ENCODE results near the gene ZFPM1. TPM values are rescaled to one million over a fixed set of nuclear protein-coding genes. Genes with fewer than 3 reads are reported as not detected.

ZFPM1 gene
- total and polyA plus RNA-seq, 2 of the 8 experiments (the other 6 are each of a cell fraction or from before 2014, with no cell fraction given): 0.74 to 4.8 TPM

DNA sequence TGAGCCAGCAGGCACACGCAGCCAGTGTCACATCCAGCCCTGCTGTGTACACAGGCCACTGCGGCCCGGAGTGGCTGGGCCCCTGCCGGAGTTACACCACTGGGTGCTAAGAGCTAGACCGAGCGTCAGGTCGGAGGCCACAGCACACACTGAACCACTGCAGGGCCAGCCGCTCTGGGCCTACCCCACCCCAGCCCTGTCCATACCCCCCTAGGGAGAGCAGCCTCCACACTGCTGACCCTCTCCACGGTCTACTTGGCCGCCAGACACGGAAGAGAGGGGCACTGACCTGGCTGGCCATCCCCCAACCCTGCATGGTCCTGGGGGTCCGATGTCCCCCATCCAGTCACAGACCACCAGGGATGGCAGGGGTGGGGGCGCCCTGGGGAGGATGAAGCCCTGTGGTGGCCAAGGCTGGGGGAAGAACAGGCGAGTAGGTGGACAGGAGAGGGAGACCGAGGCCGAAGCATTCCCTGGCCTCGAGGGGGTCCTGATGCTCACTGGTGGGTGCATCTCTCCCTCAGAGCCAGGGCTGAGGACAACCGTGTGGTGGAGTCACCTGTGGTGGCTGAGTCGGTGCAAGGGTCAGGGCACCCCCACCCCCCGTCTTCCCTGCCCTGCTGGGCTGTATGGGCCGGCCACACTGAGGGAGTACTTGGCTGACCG, 82.2 kb downstream of the ZFPM1 start:
- H3K79me2 ChIP-seq (ENCODE audit: control insufficient read depth in 1 of 2, insufficient read depth in 2 of 2, low read length in 2 of 2): no peaks in the 10 kb centered on the region
- WGBS, 2 experiments (ENCODE audit: extremely low coverage in 1 of 2, insufficient coverage in 1 of 2, insufficient read length in 1 of 2, insufficient replicate concordance in 2 of 2, low coverage in 1 of 2, low lambda C conversion rate in 2 of 2, missing lambda C conversion rate in 1 of 2): 81% methylated on average over 17 of the region's 22 CpGs; no CpG with 5 or more reads in 1 of the 2 experiments
- no peak overlapping the region for H3K23ac ChIP-seq (ENCODE audit: insufficient read length)
- FAIRE-seq: no peak
- no peak overlapping the region for H3K14ac ChIP-seq (ENCODE audit: insufficient read length)
- H3K27me3 ChIP-seq (replicated peaks in 1 of 4; ENCODE audit: control insufficient read depth in 3 of 4, extremely low read depth in 1 of 4, insufficient read depth in 3 of 4, low read length in 3 of 4): no peaks in the 10 kb centered on the region; a peak in 3 of 7 replicates
- no peak overlapping the region for H2AFZ ChIP-seq (ENCODE audit: low read length)
- no peaks in the 10 kb centered on the region for H3K9me3 ChIP-seq (ENCODE audit: insufficient read depth in 2 of 2, low read depth in 1 of 2, low read length in 1 of 2)
- peak overlapping the region in 3 of 4 experiments; percentile 26 to 66 (median 34); a peak in 3 of 8 replicates for H3K4me3 ChIP-seq (ENCODE audit: extremely low read depth in 1 of 4, insufficient read depth in 2 of 4, low read depth in 3 of 4, low read length in 4 of 4)
- H3K18ac ChIP-seq (ENCODE audit: extremely low read depth, low read length): no peak overlapping the region
- peaks cover 0 to 21% (median 8%) of the 10 kb centered on the region in 4 experiments; a peak in 6 of 7 replicates for H3K4me1 ChIP-seq (replicated peaks in 1 of 4; ENCODE audit: control insufficient read depth in 3 of 4, insufficient read depth in 4 of 4, low read length in 3 of 4)
- POLR2A ChIA-PET (ENCODE audit: partially characterized antibody): interaction anchor here (0.6 to 2.6 kb wide), 5 partner anchors 11 to 161 kb away, joined by 4 to 8 read pairs (median 5); no protein-coding TSS in a partner anchor
- H4K91ac ChIP-seq (replicated peaks; ENCODE audit: insufficient read length, low read length): no peak overlapping the region
- CTCF ChIA-PET (ENCODE audit: partially characterized antibody): interaction anchor here (0.8 to 1.8 kb wide), 9 partner anchors 17 to 98 kb away, joined by 3 to 12 read pairs (median 4); no protein-coding TSS in a partner anchor
- H2AK5ac ChIP-seq (ENCODE audit: low read depth, low read length): no peak overlapping the region
- H3K4me2 ChIP-seq (ENCODE audit: insufficient read depth in 1 of 2, low read depth in 2 of 2, low read length in 2 of 2): peak overlapping the region; percentile 30 to 80
- H2BK5ac ChIP-seq (ENCODE audit: low read depth, low read length): no peak overlapping the region
- no peak for DNase-seq (ENCODE audit: low read depth in 1 of 2, low spot score in 2 of 2)
- H3K27ac ChIP-seq (ENCODE audit: low read depth, low read length): no peak overlapping the region
- no peak overlapping the region for H3K56ac ChIP-seq (replicated peaks; ENCODE audit: insufficient read length, low read depth, low read length)
- no peak overlapping the region for H2BK12ac ChIP-seq (ENCODE audit: low read depth, low read length)
- peaks cover 10% of the 10 kb centered on the region; the same call in 1 of the 2 replicates for H3K23me2 ChIP-seq (ENCODE audit: low read depth, low read length)
- no peak overlapping the region for H2BK20ac ChIP-seq (ENCODE audit: low read length)
- no peak overlapping the region for H2BK120ac ChIP-seq (replicated peaks; ENCODE audit: low read depth, low read length)
- peaks cover 0 to 13% of the 10 kb centered on the region in 2 experiments for H4K20me1 ChIP-seq (replicated peaks in 1 of 2; ENCODE audit: control insufficient read depth in 1 of 2, insufficient read depth in 2 of 2, low read length in 2 of 2)
- H3K36me3 ChIP-seq (ENCODE audit: control insufficient read depth in 2 of 4, insufficient read depth in 4 of 4, low read length in 3 of 4): no peaks in the 10 kb centered on the region; a peak in 1 of 8 replicates
- H4K8ac ChIP-seq (ENCODE audit: extremely low read depth, insufficient read depth, low read length): peak overlapping the region; percentile 21; the same call in 1 of the 2 replicates
- peak overlapping the region; percentile 27 for H4K5ac ChIP-seq (ENCODE audit: insufficient read length, low read depth, low read length)
- 0 out of 2 replicates have a peak, but pooled peaks cover 4% of the 10 kb centered on the region for H3K79me1 ChIP-seq (ENCODE audit: low read depth, low read length)
- H3K9ac ChIP-seq (replicated peaks in 1 of 4; ENCODE audit: extremely low read depth in 1 of 4, low read depth in 3 of 4, low read length in 3 of 4): peak overlapping the region in 1 of 4 experiments; percentile 36; a peak in 2 of 7 replicates
- H2BK15ac ChIP-seq (ENCODE audit: low read length): no peak overlapping the region
- no peak overlapping the region for H3K4ac ChIP-seq (replicated peaks; ENCODE audit: insufficient read length, low read depth, low read length)
- no peak for TF ChIP-seq RNF2 (IDR thresholded peaks at IDR 0.05; ENCODE audit: borderline replicate concordance, low read depth, low read length, missing control alignments, poor library complexity, severe bottlenecking)
- no peak for TF ChIP-seq KDM4A (IDR thresholded peaks at IDR 0.05; ENCODE audit: low read depth, low read length, severe bottlenecking)
- TF ChIP-seq NANOG (IDR thresholded peaks at IDR 0.05; ENCODE audit: insufficient read depth, low read depth, low read length, poor library complexity, severe bottlenecking): no peak
- TF ChIP-seq KDM5A (IDR thresholded peaks at IDR 0.05; ENCODE audit: low read length): no peak
- no peak for TF ChIP-seq CBX5 (IDR thresholded peaks at IDR 0.05; ENCODE audit: low read depth, low read length)
- TF ChIP-seq RAD21 (IDR thresholded peaks at IDR 0.05 in 1 of 2, conservative IDR thresholded peaks at IDR 0.05 in 1 of 2; ENCODE audit: low read depth in 2 of 2, low read length in 2 of 2): no peak
- no peak for TF ChIP-seq SIN3A (conservative IDR thresholded peaks at IDR 0.05 in 1 of 2, IDR thresholded peaks at IDR 0.05 in 1 of 2; ENCODE audit: low read depth in 1 of 2, low read length in 2 of 2)
- TF ChIP-seq GABPA (IDR thresholded peaks at IDR 0.05; ENCODE audit: borderline replicate concordance, insufficient read depth, low read length): no peak
- TF ChIP-seq BCL11A (IDR thresholded peaks at IDR 0.05; ENCODE audit: low read depth in 2 of 2, low read length in 2 of 2): no peak
- no peak for TF ChIP-seq RXRA (IDR thresholded peaks at IDR 0.05; ENCODE audit: insufficient read depth, low read depth, low read length)
